GM04503 (cell line): ENCODE measurements around the gene PYGO1.
"Not testable (repeated sequence)": the region's sequence is repeated elsewhere in the genome, so short reads cannot be mapped to it uniquely, and the experiment has no call there.

Experiments
- DNase-seq: peaks from one replicate; pipeline ENCODE4 v3.0.0-alpha.2; 2012; ENCODE audit warnings: low read depth

The PYGO1 gene

GRCh38 chr15:55564347-55565145, 23.6 kb downstream of the PYGO1 start:
- DNase-seq = no peak

GRCh38 chr15:55562601-55563000, 25.5 kb downstream of the PYGO1 start:
- DNase-seq = no peak

GRCh38 chr15:55555089-55555488, 33.1 kb downstream of the PYGO1 start:
- DNase-seq = no peak

DNA sequence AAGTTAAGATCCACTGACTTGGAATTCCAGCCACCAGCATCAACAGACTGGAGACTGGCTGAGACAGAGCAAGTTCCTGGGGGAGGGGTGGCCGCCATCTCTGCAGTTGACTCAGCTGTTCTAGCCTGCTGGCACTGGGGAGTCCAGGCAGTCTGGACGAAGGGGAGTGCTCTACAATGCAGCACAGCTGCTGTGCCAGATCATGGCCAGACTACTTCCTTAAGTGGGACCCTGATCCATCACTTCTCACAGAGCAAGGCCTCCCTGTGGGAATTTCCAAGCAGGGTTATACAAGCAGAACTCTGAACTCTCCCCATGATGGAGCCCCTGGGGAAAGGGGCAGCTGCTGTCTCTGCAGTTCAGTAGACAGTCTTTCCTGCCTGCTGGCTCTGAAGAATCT, 35.2 kb downstream of the PYGO1 start:
- no peak for DNase-seq

GRCh38 chr15:55552451-55552850, 35.7 kb downstream of the PYGO1 start:
- DNase-seq = no peak

DNA sequence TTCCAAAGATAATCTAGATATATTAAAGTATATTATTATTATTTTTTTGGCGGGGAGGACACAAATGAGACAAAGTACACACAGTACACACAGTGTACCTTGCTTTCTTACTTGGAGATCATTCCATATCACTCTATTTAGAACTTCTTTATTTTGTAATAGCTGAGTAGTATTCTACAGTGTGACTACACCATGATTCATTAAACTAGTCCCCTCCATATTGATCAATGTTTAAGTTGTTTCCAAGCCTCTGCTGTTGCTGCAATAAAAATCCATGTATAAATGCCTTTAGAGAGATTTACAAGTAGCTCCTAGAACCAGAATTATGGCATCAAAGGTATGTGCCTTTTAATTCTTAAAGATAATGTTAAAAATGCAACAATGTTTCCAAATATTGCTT, 38.8 kb downstream of the PYGO1 start:
- DNase-seq = no peak

DNA sequence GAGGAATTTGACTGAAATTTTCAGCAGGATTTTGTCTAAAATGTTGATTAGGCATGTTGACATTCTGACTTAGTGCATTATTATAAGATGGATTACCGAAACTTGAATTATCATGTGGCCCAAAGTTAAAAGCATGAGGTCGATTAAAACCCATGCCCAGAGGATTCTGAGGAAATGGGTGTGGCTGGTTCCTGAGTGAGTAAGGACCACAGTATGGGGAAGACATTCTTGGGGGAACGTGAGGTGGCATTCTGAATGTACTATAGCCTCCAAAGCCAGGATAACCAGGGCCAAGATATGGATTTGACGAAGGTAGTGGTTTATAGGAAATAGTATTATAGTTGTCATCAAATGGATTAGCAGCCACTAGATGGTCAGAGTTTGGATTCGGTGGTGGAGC, 41.4 kb downstream of the PYGO1 start:
- DNase-seq = no peak

- no peak for DNase-seq
Observed at GRCh38 chr15:55535436-55535835, 52.7 kb downstream of the PYGO1 start.

DNA sequence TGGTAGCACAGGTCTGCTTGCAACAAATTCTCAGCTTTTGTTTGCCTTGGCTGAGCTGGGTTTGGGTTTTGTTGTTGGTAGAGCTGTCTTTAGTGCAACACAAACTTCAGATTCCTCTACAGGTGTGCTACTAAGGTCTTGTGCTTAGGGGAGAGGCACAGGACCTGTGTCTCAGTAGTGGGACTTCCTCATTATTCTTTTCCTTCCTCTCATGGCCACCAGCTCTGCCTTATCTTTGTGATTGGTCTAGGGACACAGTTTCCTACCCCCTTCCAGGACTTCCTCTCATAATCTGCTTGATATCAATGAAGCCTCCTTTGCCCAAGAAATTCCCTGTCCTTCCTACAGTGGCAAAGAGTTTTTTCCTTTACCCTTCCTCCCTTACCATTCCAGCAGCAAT, 55.2 kb downstream of the PYGO1 start:
- no peak for DNase-seq

GRCh38 chr15:55530861-55531313, 57.3 kb downstream of the PYGO1 start:
- no peak for DNase-seq

- DNase-seq = no peak
Observed at GRCh38 chr15:55528812-55529211, 59.3 kb downstream of the PYGO1 start.

GRCh38 chr15:55527150-55527549, 61.0 kb downstream of the PYGO1 start:
- DNase-seq = no peak

DNA sequence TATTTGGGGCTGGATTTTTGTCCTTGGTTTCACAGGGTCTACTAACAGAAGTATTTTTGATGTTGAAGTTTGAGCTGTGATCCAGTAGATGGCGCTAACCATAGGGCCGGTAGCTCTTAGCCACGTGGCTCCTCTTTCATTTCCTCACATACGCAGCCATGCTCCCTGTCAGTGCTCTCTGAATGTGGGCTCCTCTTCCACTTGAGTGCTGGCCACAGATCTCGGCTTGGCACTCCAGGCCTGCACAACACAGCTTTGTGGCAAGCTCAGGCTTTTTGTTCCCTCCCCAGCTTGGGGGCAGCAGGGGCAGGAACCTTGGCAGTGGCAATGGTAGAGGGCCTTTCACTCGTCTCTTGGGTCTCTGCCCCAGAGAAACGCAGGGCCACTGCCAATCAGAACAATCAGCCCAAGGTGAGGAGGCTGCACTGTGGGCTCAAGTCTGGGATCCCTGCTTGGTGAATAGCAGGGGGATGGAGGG, 61.5 kb downstream of the PYGO1 start:
- no peak for DNase-seq

DNA sequence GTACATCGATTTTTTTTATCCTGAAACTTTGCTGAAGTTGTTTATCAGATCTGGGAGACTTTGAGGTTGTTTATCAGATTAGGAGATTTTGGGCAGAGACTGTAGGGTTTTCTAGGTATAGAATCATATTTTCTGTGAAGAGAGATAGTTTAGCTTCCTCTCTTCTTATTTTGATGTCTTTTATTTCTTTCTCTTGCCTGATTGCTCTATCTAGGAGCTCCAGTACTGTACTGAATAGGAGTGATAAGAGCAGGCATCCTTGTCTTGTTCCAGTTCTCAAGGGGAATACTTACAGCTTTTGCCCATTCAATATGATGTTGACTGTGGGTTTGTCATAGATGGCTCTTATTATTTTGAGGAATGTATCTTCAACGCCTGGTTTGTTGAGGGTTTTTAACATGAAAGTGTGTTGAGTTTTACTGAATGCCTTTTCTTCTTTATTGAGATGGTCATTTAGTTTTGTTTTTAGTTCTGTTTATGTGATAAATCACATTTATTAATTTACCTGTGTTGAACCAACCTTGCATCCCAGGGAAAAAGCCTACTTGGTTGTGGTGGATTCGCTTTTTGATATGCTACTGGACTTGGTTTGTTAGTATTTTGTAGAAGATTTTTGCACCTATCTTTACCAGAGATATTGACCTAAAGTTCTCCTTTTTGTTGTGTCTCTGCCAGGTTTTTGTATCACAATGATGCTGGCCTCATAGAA, 65.2 kb downstream of the PYGO1 start:
- no peak for DNase-seq

DNA sequence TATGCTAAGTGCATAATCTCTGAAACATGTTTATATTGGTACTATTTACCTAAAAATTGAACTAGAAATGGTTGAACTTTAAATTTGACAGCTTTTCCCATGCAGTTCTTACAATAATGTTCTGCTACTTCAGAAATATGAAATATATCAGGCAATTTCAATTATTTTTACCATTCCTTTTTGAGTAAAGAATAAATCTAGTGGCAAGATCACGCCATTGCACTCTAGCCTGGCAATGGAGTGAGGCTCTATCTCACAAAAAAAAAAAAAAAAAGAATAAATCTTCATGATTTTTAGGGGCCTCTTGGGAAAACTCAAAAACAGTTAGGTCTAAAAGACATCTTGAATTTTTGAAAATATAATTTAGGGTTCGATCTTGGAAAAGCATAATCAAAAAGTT, 69.5 kb downstream of the PYGO1 start:
- no peak for DNase-seq

GRCh38 chr15:55518009-55518408, 70.1 kb downstream of the PYGO1 start:
- DNase-seq = no peak

DNA sequence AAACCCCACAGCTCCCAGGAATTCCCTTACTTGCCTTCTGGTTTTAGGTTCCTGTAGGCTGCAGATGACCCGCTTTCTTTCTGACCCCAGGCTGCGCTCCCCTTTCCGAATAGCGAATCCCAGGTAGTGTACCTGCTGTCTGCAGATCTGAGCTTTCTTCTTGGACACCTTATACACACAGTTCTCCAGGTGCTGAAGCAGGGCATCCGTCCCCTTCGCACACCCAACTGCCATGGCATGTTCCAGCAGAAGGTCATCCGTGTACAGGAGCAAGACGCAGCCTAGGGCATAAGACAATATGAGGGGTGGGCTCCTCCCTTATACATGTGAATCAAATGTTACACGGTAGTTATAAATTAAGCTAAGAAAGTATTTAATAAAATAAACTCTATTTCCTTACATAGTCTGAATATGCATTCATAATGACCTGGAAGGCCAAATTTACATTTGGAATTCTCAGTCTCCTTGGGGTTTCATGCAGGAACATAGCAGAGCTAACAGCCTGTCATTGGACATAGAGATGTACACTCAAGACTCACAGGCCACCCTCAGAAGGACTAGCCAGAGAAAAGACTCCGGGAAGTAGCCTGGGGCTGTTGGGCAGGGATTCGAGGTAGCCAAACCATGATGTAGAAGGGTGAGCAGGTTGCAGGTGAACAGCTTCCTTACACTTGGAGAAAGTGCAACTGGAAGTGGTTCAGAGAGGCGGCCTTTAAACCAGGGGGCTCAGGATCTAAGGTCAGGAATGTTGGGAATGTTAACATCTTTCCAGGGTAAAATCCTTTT, 72.0 kb downstream of the PYGO1 start:
- no peak for DNase-seq

DNA sequence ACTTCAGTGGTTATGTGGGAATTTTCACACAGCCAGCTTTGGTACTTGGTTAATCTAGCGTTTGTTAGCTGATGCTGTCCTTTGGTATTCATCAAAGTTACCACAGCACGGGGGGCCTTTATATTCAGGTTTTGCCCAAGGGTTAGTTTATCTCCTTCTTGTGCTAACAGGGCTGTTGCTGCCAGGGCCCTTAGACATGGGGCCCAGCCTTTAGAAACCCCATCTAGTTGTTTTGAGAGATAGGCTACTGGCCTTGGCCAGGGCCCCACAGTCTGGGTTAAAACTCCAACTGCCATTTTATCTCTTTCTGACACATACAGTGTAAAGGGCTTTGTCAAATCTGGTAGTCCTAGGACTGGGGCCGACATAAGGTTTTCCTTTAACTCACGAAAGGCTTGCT, 72.7 kb downstream of the PYGO1 start:
- DNase-seq = no peak

DNA sequence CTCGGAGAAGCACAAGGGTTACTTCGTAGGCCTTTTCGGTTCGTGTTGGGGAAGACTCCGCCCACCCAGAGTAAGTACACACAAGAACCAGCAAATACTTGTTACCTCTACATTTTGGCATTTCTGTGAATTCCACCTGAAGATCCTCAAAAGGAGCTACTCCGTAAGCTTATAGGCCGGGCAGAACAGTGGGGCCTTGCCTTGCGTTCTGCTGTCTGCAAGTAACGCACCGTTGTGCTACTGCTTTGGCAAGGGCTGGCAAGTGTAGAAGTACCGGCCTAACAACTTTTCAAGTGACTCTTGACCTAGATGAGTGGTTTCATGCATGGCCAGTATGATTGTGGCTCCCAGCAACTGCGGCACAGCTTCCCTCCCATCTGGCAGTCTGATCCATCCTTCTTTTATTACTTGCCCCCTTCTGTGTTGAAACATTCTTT, 73.7 kb downstream of the PYGO1 start:
- DNase-seq = no peak

DNA sequence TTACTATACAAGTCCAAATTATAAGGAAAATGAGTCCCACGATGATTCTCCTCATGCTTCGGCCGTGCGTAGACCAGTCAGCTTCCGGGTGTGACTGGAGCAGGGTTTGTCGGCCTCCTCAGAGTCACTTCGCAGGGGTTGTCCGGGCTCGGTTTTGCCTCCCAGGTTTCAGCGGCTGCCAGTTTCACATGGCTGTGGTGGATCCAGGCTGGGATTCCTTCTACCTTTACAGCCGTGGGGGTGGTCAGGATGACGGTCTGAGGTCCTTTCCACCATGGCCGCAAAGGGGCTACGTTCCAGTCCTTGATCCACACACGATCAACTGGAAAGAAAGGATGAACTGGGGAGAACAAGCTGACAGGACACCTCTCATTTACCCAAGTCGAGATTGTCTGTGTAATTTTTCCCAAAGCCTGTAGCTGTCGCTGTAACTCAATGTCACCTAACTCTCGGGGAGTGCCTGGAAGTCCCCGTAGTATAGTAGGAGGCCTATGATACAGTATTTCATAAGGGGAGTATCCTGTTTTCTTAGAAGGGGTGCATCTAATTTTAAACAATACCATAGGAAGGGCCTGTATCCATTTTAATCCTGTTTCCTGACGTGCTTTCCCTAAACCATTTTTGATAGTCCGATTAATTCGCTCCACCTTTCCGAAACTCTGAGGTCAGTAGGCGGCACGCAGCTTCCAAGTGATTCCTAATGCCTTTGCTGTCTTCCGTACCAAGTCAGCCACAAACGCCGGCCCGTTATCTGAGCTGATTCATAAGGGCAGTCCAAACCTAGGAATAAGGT, 74.3 kb downstream of the PYGO1 start:
- not testable (repeated sequence) for DNase-seq

- no peak for DNase-seq
Observed at GRCh38 chr15:55513152-55513551, 75.0 kb downstream of the PYGO1 start.

DNA sequence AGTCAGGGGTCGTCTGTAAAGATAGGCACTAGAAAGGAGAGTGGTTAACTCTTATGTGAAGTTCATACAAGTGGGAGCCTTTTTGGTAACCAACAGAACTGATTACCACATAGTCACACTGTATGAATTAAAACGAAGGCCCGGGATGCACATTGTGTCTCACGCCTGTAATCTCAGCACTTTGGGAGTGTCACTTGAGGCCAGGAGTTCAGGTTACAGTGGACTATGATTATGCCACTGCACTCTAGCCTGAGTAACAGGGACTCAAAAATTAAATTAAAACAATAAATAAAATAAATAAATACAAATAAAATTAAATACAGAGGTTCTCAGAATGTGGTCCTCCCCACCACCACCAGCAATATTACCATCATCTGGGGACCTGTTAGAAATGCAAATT, 80.6 kb downstream of the PYGO1 start:
- no peak for DNase-seq
